GM12873 (cell line): ENCODE data around the gene ZFAND3.

ENCODE experiments used
- TF ChIP-seq, protein P1 (sequence below): IDR thresholded peaks from 2 replicates; pipeline ENCODE4 v1.5.1; 2012; ENCODE audit warnings: low read depth, mild to moderate bottlenecking, moderate library complexity, low read length, control low read depth; ENCODE audit not compliant: insufficient read depth; ENCODE audit errors: missing control alignments

The ZFAND3 gene

GRCh38 chr6:38172739-38173410, 353.3 kb downstream of the ZFAND3 start:
- TF ChIP-seq, protein P1, sequence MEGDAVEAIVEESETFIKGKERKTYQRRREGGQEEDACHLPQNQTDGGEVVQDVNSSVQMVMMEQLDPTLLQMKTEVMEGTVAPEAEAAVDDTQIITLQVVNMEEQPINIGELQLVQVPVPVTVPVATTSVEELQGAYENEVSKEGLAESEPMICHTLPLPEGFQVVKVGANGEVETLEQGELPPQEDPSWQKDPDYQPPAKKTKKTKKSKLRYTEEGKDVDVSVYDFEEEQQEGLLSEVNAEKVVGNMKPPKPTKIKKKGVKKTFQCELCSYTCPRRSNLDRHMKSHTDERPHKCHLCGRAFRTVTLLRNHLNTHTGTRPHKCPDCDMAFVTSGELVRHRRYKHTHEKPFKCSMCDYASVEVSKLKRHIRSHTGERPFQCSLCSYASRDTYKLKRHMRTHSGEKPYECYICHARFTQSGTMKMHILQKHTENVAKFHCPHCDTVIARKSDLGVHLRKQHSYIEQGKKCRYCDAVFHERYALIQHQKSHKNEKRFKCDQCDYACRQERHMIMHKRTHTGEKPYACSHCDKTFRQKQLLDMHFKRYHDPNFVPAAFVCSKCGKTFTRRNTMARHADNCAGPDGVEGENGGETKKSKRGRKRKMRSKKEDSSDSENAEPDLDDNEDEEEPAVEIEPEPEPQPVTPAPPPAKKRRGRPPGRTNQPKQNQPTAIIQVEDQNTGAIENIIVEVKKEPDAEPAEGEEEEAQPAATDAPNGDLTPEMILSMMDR, result no peak

DNA sequence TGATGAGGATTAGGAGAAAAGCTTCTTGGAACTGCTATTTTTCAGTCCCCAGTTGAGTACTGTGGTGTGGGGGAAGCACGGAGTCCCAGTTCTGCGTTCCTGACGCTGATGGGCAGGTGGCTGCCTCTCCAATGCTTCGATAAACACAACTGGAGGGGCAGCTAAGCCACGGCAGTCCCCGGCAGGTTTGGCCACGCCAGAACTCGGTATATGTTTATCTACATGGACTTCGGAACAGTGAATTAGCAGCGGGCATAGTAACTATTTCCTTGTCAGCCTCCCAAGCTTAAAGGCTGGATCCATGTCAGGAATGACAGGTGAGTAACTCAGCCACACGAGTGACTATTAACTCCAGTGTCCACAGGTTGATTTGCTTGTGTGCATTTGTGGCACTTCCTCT, 354.4 kb downstream of the ZFAND3 start:
- TF ChIP-seq, protein P1, result no peak

DNA sequence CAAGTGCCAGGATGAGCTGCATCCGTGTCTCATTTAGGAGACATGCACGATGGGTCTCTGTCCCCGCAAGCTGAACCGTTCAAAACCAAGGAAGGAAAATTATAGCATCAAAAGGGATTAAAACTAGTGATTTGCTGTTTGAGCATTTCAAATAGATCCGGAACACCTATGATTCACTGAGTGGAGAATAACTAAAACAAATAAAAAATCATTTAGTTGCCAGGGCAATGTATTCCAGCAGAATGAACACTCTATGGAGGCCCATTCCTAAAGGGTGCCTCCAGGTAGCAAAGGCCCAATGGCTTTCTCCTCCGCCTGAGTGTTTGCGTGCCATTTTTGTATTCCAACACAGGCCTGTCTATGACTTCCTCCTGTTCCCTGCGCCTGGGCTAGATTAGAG, 354.8 kb downstream of the ZFAND3 start:
- TF ChIP-seq, protein P1, result no peak

DNA sequence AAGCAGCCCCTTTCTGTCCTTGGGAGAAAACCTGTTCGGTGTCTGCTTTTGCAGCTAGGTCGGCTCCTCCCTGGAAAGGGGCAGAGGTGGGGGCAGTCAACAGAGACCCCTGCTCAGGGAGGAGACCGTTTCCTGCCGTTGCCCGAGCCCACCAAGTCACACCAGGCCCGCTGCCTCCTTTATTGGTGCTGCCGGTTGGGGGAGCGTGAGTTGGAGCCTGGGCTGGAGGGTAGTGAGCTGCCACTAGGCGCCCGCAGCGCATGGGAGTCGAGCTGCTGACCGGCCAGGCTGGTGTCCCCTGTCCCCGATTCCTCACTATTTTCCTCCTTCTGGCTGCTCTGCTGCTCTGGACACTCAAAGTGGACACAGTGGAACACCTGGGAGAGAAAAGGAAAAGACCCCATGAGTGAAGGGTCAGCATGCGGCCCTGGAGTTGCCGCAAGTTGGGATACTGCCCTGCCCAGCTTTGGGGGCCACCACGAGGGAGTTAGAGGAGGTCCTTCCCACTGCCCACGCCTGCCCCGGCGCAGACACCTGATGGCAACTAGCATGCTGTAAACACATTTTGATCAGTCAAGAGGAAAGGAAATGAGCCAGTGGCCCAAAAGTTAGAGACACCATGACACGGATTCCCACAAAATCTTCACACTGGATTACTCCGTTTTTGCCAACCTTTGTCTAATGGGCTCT, 355.4 kb downstream of the ZFAND3 start:
- TF ChIP-seq, protein P1, result no peak

- TF ChIP-seq, protein P1, result no peak
Observed at GRCh38 chr6:38175786-38176185, 356.3 kb downstream of the ZFAND3 start.

- TF ChIP-seq, protein P1, result no peak
Observed at GRCh38 chr6:38176797-38177751, 357.5 kb downstream of the ZFAND3 start.
